HTERT RPE-1 (cell line): ENCODE measurements around the gene MSI2.

Source experiments
- in situ Hi-C: fragments of 300-500 bp; cut with MboI; formaldehyde crosslinking; loops from 4 replicates; pipeline ENCODE4 v1.14.3; 2020; ENCODE audit warnings: low sequenced_read_pairs

The MSI2 gene

GRCh38 chr17:57531648-57532504 is 275.6 kb downstream of the MSI2 start:
- in situ Hi-C loops, result no loop called here

- in situ Hi-C loops, result no loop called here
These were observed 276.2 kb downstream of the MSI2 start for GRCh38 chr17:57532556-57532955.

GRCh38 chr17:57532966-57533365 is 276.6 kb downstream of the MSI2 start:
- in situ Hi-C loops, result no loop called here

GRCh38 chr17:57533684-57534305 is 277.5 kb downstream of the MSI2 start:
- in situ Hi-C loops, result no loop called here

- in situ Hi-C loops, result no loop called here
These were observed 278.5 kb downstream of the MSI2 start for GRCh38 chr17:57534863-57535248.

GRCh38 chr17:57535249-57535966 is 279.1 kb downstream of the MSI2 start:
- in situ Hi-C loops, result no loop called here

- in situ Hi-C loops, result no loop called here
These were observed 280.0 kb downstream of the MSI2 start for GRCh38 chr17:57536289-57536688.

- in situ Hi-C loops, result no loop called here
These were observed 280.6 kb downstream of the MSI2 start for GRCh38 chr17:57536789-57537523.

GRCh38 chr17:57537524-57538410 is 281.4 kb downstream of the MSI2 start:
- in situ Hi-C loops, result no loop called here

GRCh38 chr17:57538736-57539456 is 282.6 kb downstream of the MSI2 start:
- in situ Hi-C loops, result no loop called here

- in situ Hi-C loops, result no loop called here
These were observed 283.4 kb downstream of the MSI2 start for GRCh38 chr17:57539529-57540301.

- in situ Hi-C loops, result no loop called here
These were observed 284.3 kb downstream of the MSI2 start for GRCh38 chr17:57540596-57540995.

- in situ Hi-C loops, result no loop called here
These were observed 284.7 kb downstream of the MSI2 start for GRCh38 chr17:57541049-57541448.

- in situ Hi-C loops, result no loop called here
These were observed 285.4 kb downstream of the MSI2 start for GRCh38 chr17:57541472-57542394.

GRCh38 chr17:57542510-57542909 is 286.2 kb downstream of the MSI2 start:
- in situ Hi-C loops, result no loop called here

- in situ Hi-C loops, result no loop called here
These were observed 286.9 kb downstream of the MSI2 start for GRCh38 chr17:57543230-57543629.

- in situ Hi-C loops, result no loop called here
These were observed 288.1 kb downstream of the MSI2 start for GRCh38 chr17:57544401-57544800.
